HCT116 (cell line): ENCODE data around the gene RAVER2. TPM values are rescaled to one million over a fixed set of nuclear protein-coding genes. Genes with fewer than 3 reads are reported as not detected.

ENCODE experiments used
- ATAC-seq: fragments of 200-7000 bp; cut with Tn5 transposase; 2 replicates; pipeline ENCODE4 v1.9.1; 2020; ENCODE audit warnings: mild to moderate bottlenecking, moderate library complexity
- BruUV-seq: library from RNA; stranded (reverse); fragments of 400-500 nt; replicated peaks from 2 replicates; lab custom pipeline; 2021; lab: Mats Ljungman, UMichigan
- CTCF ChIA-PET: fragments of 300-600 bp; sonication (Branson Sonifier 250); formaldehyde crosslinking; loops from one replicate; lab custom pipeline; 2021; ENCODE audit warnings: antibody characterized with exemption; lab: Charles Lee
- POLR2A ChIA-PET: fragments of 300-600, 350-600 bp; sonication (Branson Sonifier 250); formaldehyde crosslinking; loops from one replicate; lab custom pipeline; 2021; ENCODE audit warnings: antibody characterized with exemption; lab: Charles Lee
- RAD21 ChIA-PET, 2 experiments: fragments of 300-600 bp; sonication (Branson Sonifier 250); formaldehyde crosslinking; loops; one replicate each; lab custom pipeline; 2023; ENCODE audit warnings: low total read pairs in 2 of 2; ENCODE audit not compliant: uncharacterized antibody in 2 of 2, unreplicated experiment in 2 of 2, low non-redundant PET in 1 of 2; lab: Charles Lee
- DNase-seq: peaks from one replicate; pipeline ENCODE4 v3.0.0-alpha.2; 2010; ENCODE audit warnings: low read depth, low spot score
- H2AFZ ChIP-seq: fragments of 200-600 bp; shearing (Covaris generic), sonication (generic); 2 replicates; pipeline ENCODE4 v1.6.1; 2017; ENCODE audit warnings: low read depth, mixed run types, mixed read lengths, antibody characterized with exemption, low read length; ENCODE audit not compliant: poor library complexity, severe bottlenecking
- H3K27ac ChIP-seq: 2 replicates; pipeline ENCODE4 v1.5.1; 2012; ENCODE audit warnings: low read depth, low read length
- H3K27me3 ChIP-seq: fragments of 200-600 bp; sonication (generic); 2 replicates; pipeline ENCODE4 v1.6.1; 2016; ENCODE audit warnings: mixed run types, low read length, mixed read lengths; ENCODE audit not compliant: insufficient read depth
- H3K36me3 ChIP-seq, 2 experiments: fragments of 200-500 bp in 1 of 2; fragments of 200-600 bp in 1 of 2; sonication (Bioruptor generic) in 1 of 2; sonication (generic) in 1 of 2; 2 replicates each; pipeline versions ENCODE4 v1.5.1 to v1.6.1; 2014 to 2016; ENCODE audit warnings: low read length in 2 of 2, inconsistent platforms in 1 of 2, mixed read lengths in 1 of 2, mixed run types in 1 of 2; ENCODE audit not compliant: insufficient read depth in 2 of 2, control insufficient read depth in 1 of 2
- H3K4me1 ChIP-seq, 2 experiments: fragments of 200-600 bp in 1 of 2; sonication (generic) in 1 of 2; 2 replicates each; pipeline versions ENCODE4 v1.5.1 to v1.6.1; 2012 to 2017; ENCODE audit warnings: low read length in 2 of 2, inconsistent platforms in 1 of 2, mild to moderate bottlenecking in 1 of 2, mixed read lengths in 1 of 2, mixed run types in 1 of 2, moderate library complexity in 1 of 2; ENCODE audit not compliant: insufficient read depth in 2 of 2, control insufficient read depth in 1 of 2
- H3K4me2 ChIP-seq: fragments of 200-600 bp; sonication (generic); 2 replicates; pipeline ENCODE4 v1.6.1; 2017; ENCODE audit warnings: mixed run types, low read length, mixed read lengths
- H3K4me3 ChIP-seq, 2 experiments: fragments of 200-600 bp in 1 of 2; sonication (generic) in 1 of 2; replicated peaks in 1 of 2; 2 replicates each; pipeline ENCODE4 v1.5.1; 2011 to 2016; ENCODE audit warnings: low read length in 2 of 2, control low read depth in 1 of 2, low read depth in 1 of 2, mild to moderate bottlenecking in 1 of 2, mixed read lengths in 1 of 2, mixed run types in 1 of 2
- H3K79me2 ChIP-seq: fragments of 200-600 bp; sonication (generic); 2 replicates; pipeline ENCODE4 v1.6.1; 2017; ENCODE audit warnings: mild to moderate bottlenecking, mixed run types, low read length, moderate library complexity, mixed read lengths; ENCODE audit not compliant: insufficient read depth
- H3K9ac ChIP-seq: fragments of 200-600 bp; sonication (generic); 2 replicates; pipeline ENCODE4 v1.6.1; 2016; ENCODE audit warnings: low read length, mixed read lengths
- H3K9me2 ChIP-seq: fragments of 200-600 bp; sonication (generic), shearing (Covaris generic); 2 replicates; pipeline ENCODE4 v1.6.1; 2017; ENCODE audit warnings: mixed run types, mild to moderate bottlenecking, moderate library complexity; ENCODE audit not compliant: insufficient read depth
- H3K9me3 ChIP-seq, 2 experiments: fragments of 200-500 bp in 1 of 2; fragments of 200-600 bp in 1 of 2; sonication (Bioruptor generic) in 1 of 2; sonication (generic) in 1 of 2; 2 replicates each; pipeline ENCODE4 v1.6.1; 2014 to 2017; ENCODE audit warnings: low read length in 2 of 2, mixed read lengths in 2 of 2, inconsistent platforms in 1 of 2, low read depth in 1 of 2, mild to moderate bottlenecking in 1 of 2, mixed run types in 1 of 2, moderate library complexity in 1 of 2; ENCODE audit not compliant: control insufficient read depth in 1 of 2, insufficient read depth in 1 of 2
- H4K20me1 ChIP-seq: fragments of 200-600 bp; sonication (generic), shearing (Covaris generic); 2 replicates; pipeline ENCODE4 v1.6.1; 2017; ENCODE audit warnings: mixed run types, mild to moderate bottlenecking, moderate library complexity; ENCODE audit not compliant: insufficient read depth
- ATF3 ChIP-seq: IDR thresholded peaks from 2 replicates; pipeline ENCODE4 v1.6.1; 2012
- CBX3 ChIP-seq: IDR thresholded peaks from 2 replicates; pipeline ENCODE4 v1.6.1; 2012; ENCODE audit warnings: low read depth
- CEBPB ChIP-seq: IDR thresholded peaks from 2 replicates; pipeline ENCODE4 v1.6.1; 2012; ENCODE audit warnings: low read depth
- CTCF ChIP-seq, 3 experiments: fragments of 200-600 bp in 1 of 3; sonication (generic) in 1 of 3; IDR thresholded peaks in 2 of 3; conservative IDR thresholded peaks in 1 of 3; 2 replicates each; pipeline ENCODE4 v1.5.1; 2012 to 2017; ENCODE audit warnings: low read depth in 2 of 3, low read length in 2 of 3, antibody characterized with exemption in 1 of 3, borderline replicate concordance in 1 of 3, control low read depth in 1 of 3, mild to moderate bottlenecking in 1 of 3, mixed read lengths in 1 of 3, mixed run types in 1 of 3, moderate library complexity in 1 of 3; ENCODE audit not compliant: insufficient read depth in 1 of 3
- EGR1 ChIP-seq: IDR thresholded peaks from 2 replicates; pipeline ENCODE4 v1.6.1; 2012; ENCODE audit warnings: low read depth
- EZH2 ChIP-seq: fragments of 200-600 bp; sonication (generic); IDR thresholded peaks from 2 replicates; pipeline ENCODE4 v1.6.1; 2017; ENCODE audit warnings: antibody characterized with exemption, mixed run types
- EZH2phosphoT487 ChIP-seq: fragments of 200-600 bp; IDR thresholded peaks from 2 replicates; pipeline ENCODE4 v1.6.1; 2018; ENCODE audit warnings: antibody characterized with exemption, borderline replicate concordance
- JUND ChIP-seq: IDR thresholded peaks from 2 replicates; pipeline ENCODE4 v1.6.1; 2012
- POLR2AphosphoS5 ChIP-seq: IDR thresholded peaks from 2 replicates; pipeline ENCODE4 v1.6.1; 2011; ENCODE audit warnings: mild to moderate bottlenecking, low read depth, low read length, moderate library complexity
- RAD21 ChIP-seq: IDR thresholded peaks from 2 replicates; pipeline ENCODE4 v1.6.1; 2012; ENCODE audit warnings: low read depth, mild to moderate bottlenecking
- REST ChIP-seq: IDR thresholded peaks from 2 replicates; pipeline ENCODE4 v1.6.1; 2012; ENCODE audit warnings: low read depth
- SIN3A ChIP-seq: IDR thresholded peaks from 2 replicates; pipeline ENCODE4 v1.6.1; 2012; ENCODE audit warnings: low read depth
- SP1 ChIP-seq: IDR thresholded peaks from 2 replicates; pipeline ENCODE4 v1.6.1; 2012; ENCODE audit warnings: low read depth
- SRF ChIP-seq: IDR thresholded peaks from 2 replicates; pipeline ENCODE4 v1.6.1; 2012; ENCODE audit warnings: low read depth
- TCF7L2 ChIP-seq: IDR thresholded peaks from 2 replicates; pipeline ENCODE4 v1.7.0; 2011; ENCODE audit warnings: borderline replicate concordance, inconsistent platforms; ENCODE audit not compliant: insufficient read depth, insufficient read length; ENCODE audit errors: extremely low read depth
- YY1 ChIP-seq: IDR thresholded peaks from 2 replicates; pipeline ENCODE4 v1.6.1; 2011; ENCODE audit warnings: low read length, low read depth, moderate library complexity, mild to moderate bottlenecking; ENCODE audit not compliant: insufficient replicate concordance; ENCODE audit errors: extremely low read depth
- ZFX ChIP-seq: fragments of 450-650 bp; IDR thresholded peaks from 2 replicates; pipeline ENCODE4 v1.6.1; 2017
- intact Hi-C: fragments of 100-400 bp; cut with micrococcal nuclease; formaldehyde crosslinking; loops from 2 replicates; pipeline ENCODE4 v1.10.0; 2022
- total RNA-seq: library from RNA; stranded (reverse); gene quantifications from one replicate; pipeline ENCODE4 v1.2.1, GENCODE V29; 2021; ENCODE audit not compliant: unreplicated experiment
- TF ChIP-seq, protein P1 (sequence below): IDR thresholded peaks from 2 replicates; pipeline ENCODE4 v1.6.1; 2011; ENCODE audit warnings: mild to moderate bottlenecking, low read length, moderate library complexity; ENCODE audit not compliant: insufficient replicate concordance; ENCODE audit errors: extremely low read depth
- TF ChIP-seq, protein P2 (sequence below): IDR thresholded peaks from 2 replicates; pipeline ENCODE4 v1.6.1; 2012

The RAVER2 gene
- total RNA-seq, 1 experiment from 2014 or later = 23.2 TPM

DNA sequence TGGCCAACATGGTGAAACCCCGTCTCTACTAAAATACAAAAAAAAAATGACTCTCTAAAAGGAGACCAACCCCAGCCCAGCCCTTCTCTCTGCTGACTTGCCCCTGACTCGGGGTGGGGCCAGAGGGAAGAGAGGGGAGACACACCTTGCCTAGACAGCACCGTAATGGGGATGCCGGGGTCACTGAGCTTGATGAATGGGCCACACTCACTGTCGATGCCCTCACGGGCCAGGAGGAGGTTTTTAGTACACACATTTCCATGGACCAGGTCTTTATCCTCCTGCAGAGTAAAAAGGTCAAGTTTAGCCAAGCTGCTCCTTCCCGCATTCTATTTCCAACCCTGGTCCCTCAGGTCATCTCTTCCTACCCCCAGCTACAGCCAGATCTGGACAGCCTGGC is 99.7 kb downstream of the RAVER2 start:
- RAD21 ChIA-PET = no interaction called here
- ATAC-seq = no peak
- no peak for TF ChIP-seq TCF7L2
- no peak for TF ChIP-seq ATF3
- TF ChIP-seq, protein P1, sequence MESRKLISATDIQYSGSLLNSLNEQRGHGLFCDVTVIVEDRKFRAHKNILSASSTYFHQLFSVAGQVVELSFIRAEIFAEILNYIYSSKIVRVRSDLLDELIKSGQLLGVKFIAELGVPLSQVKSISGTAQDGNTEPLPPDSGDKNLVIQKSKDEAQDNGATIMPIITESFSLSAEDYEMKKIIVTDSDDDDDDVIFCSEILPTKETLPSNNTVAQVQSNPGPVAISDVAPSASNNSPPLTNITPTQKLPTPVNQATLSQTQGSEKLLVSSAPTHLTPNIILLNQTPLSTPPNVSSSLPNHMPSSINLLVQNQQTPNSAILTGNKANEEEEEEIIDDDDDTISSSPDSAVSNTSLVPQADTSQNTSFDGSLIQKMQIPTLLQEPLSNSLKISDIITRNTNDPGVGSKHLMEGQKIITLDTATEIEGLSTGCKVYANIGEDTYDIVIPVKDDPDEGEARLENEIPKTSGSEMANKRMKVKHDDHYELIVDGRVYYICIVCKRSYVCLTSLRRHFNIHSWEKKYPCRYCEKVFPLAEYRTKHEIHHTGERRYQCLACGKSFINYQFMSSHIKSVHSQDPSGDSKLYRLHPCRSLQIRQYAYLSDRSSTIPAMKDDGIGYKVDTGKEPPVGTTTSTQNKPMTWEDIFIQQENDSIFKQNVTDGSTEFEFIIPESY = no peak
- TF ChIP-seq EGR1 = no peak
- no peak for TF ChIP-seq REST
- TF ChIP-seq EZH2phosphoT487 = no peak
- TF ChIP-seq CEBPB = no peak
- TF ChIP-seq ZFX = no peak
- TF ChIP-seq RAD21 = no peak
- TF ChIP-seq, protein P2, sequence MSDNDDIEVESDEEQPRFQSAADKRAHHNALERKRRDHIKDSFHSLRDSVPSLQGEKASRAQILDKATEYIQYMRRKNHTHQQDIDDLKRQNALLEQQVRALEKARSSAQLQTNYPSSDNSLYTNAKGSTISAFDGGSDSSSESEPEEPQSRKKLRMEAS = no peak
- TF ChIP-seq CBX3 = no peak
- no peak for TF ChIP-seq SRF
- TF ChIP-seq CTCF (IDR thresholded peaks at IDR 0.05 in 2 of 3, conservative IDR thresholded peaks at IDR 0.05 in 1 of 3; ENCODE audit: borderline replicate concordance in 1 of 3, insufficient read depth in 1 of 3, low read depth in 2 of 3, low read length in 2 of 3) = no peak
- no peak for TF ChIP-seq SIN3A
- no peak for TF ChIP-seq POLR2AphosphoS5
- TF ChIP-seq SP1 = no peak
- TF ChIP-seq EZH2 = no peak
- TF ChIP-seq YY1 = no peak
- no peak for TF ChIP-seq JUND
- TF ChIP-seq, all 23 proteins: peak for 0
- Histone ChIP-seq H3K9ac (no peak overlapping the region), H3K36me3 (0 out of 4 replicates have a peak, but pooled peaks cover 2 to 8% of the 10 kb centered on the region in 2 experiments), H3K4me1 (no peaks in the 10 kb centered on the region), H3K27me3 (no peaks in the 10 kb centered on the region), H3K27ac (no peak overlapping the region), H3K79me2 (no peaks in the 10 kb centered on the region), H3K4me3 (no peak overlapping the region), H4K20me1 (no peaks in the 10 kb centered on the region), H2AFZ (no peak overlapping the region), H3K9me2 (no peaks in the 10 kb centered on the region), H3K9me3 (no peaks in the 10 kb centered on the region), H3K4me2 (no peak overlapping the region)
- DNase-seq = no peak
- intact Hi-C loops = no loop called here
- CTCF ChIA-PET = no interaction called here
- no TSS peak for BruUV-seq
- POLR2A ChIA-PET = no interaction called here
